OCI-LY1 (cell line): Measurements from ENCODE around the gene RNF11.

Experiments used
- H2AFZ ChIP-seq: fragments of 200-600 bp; sonication (generic), shearing (Covaris generic); 2 replicates; pipeline ENCODE4 v1.6.0; 2014; ENCODE audit warnings: antibody characterized with exemption, mild to moderate bottlenecking, low read length
- H3F3A ChIP-seq: fragments of 200-600 bp; sonication (generic), shearing (Covaris generic); 2 replicates; pipeline ENCODE4 v1.6.0; 2014; ENCODE audit warnings: mild to moderate bottlenecking, antibody characterized with exemption, low read length, moderate library complexity; ENCODE audit not compliant: insufficient read depth
- H3K27ac ChIP-seq: fragments of 200-600 bp; sonication (generic); 2 replicates; pipeline ENCODE4 v1.5.1; 2014; ENCODE audit warnings: low read length, mixed run types, mild to moderate bottlenecking, low read depth; ENCODE audit not compliant: poor library complexity, severe bottlenecking
- H3K27me3 ChIP-seq: fragments of 200-600 bp; sonication (generic); 2 replicates; pipeline ENCODE4 v1.6.0; 2014; ENCODE audit warnings: antibody characterized with exemption, mild to moderate bottlenecking, low read length, moderate library complexity; ENCODE audit not compliant: insufficient read depth
- H3K36me3 ChIP-seq: fragments of 200-600 bp; sonication (generic); 2 replicates; pipeline ENCODE4 v1.6.1; 2014; ENCODE audit warnings: mild to moderate bottlenecking, antibody characterized with exemption, low read length, moderate library complexity, mixed read lengths; ENCODE audit not compliant: insufficient read depth
- H3K4me1 ChIP-seq: fragments of 200-600 bp; sonication (generic); 2 replicates; pipeline ENCODE4 v1.5.1; 2014; ENCODE audit warnings: mild to moderate bottlenecking, low read length, moderate library complexity; ENCODE audit not compliant: insufficient read depth, severe bottlenecking
- H3K4me2 ChIP-seq: fragments of 200-600 bp; sonication (generic), shearing (Covaris generic); 2 replicates; pipeline ENCODE4 v1.6.1; 2014; ENCODE audit warnings: low read length
- H3K4me3 ChIP-seq: fragments of 200-600 bp; sonication (generic); 2 replicates; pipeline ENCODE4 v1.5.1; 2014; ENCODE audit warnings: low read length, low read depth, mild to moderate bottlenecking, mixed read lengths; ENCODE audit not compliant: poor library complexity, severe bottlenecking
- H3K79me2 ChIP-seq: fragments of 200-600 bp; shearing (Covaris generic); 2 replicates; pipeline ENCODE4 v1.6.1; 2016; ENCODE audit warnings: mixed run types, low read length, mixed read lengths; ENCODE audit not compliant: insufficient read depth
- H3K9ac ChIP-seq: fragments of 200-600 bp; sonication (generic), shearing (Covaris generic); 2 replicates; pipeline ENCODE4 v1.6.1; 2014; ENCODE audit warnings: mild to moderate bottlenecking, low read length, mixed read lengths
- H3K9me2 ChIP-seq: fragments of 200-600 bp; sonication (generic), shearing (Covaris generic); 2 replicates; pipeline ENCODE4 v1.6.1; 2014; ENCODE audit warnings: low read depth, mild to moderate bottlenecking, low read length, mixed read lengths
- H3K9me3 ChIP-seq: fragments of 200-600 bp; shearing (Covaris generic); 2 replicates; pipeline ENCODE4 v1.6.1; 2014; ENCODE audit warnings: low read length, mixed read lengths
- H4K20me1 ChIP-seq: fragments of 200-600 bp; sonication (generic), shearing (Covaris generic); 2 replicates; pipeline ENCODE4 v1.6.0; 2016; ENCODE audit warnings: mild to moderate bottlenecking, low read length; ENCODE audit not compliant: insufficient read depth
- CTCF ChIP-seq: fragments of 200-600 bp; sonication (generic), shearing (Covaris generic); IDR thresholded peaks from 2 replicates; pipeline ENCODE4 v1.5.1; 2017; ENCODE audit warnings: mild to moderate bottlenecking, antibody characterized with exemption, low read length, moderate library complexity, mixed read lengths
- EZH2 ChIP-seq: fragments of 200-600 bp; sonication (generic), shearing (Covaris generic); IDR thresholded peaks from 2 replicates; pipeline ENCODE4 v1.8.0; 2017; ENCODE audit warnings: borderline replicate concordance, mixed run types, mild to moderate bottlenecking, antibody characterized with exemption, low read length, moderate library complexity, mixed read lengths

The RNF11 gene

GRCh38 chr1:51285055-51285454 is 49.0 kb downstream of the RNF11 start:
- Histone ChIP-seq H3K27ac (no peak overlapping the region), H3K36me3 (no peaks in the 10 kb centered on the region), H3K4me3 (no peak overlapping the region), H3K79me2 (no peaks in the 10 kb centered on the region), H3K9me3 (no peaks in the 10 kb centered on the region), H4K20me1 (no peaks in the 10 kb centered on the region), H3K27me3 (peaks cover 7% of the 10 kb centered on the region; the same call in 1 of the 2 replicates), H3K9me2 (no peaks in the 10 kb centered on the region), H3K9ac (no peak overlapping the region), H3F3A (no peaks in the 10 kb centered on the region), H3K4me2 (no peak overlapping the region), H3K4me1 (no peaks in the 10 kb centered on the region), H2AFZ (no peak overlapping the region)
- TF ChIP-seq EZH2: no peak
- no peak for TF ChIP-seq CTCF

- H3K9me2 ChIP-seq: no peaks in the 10 kb centered on the region
- H3K79me2 ChIP-seq: no peaks in the 10 kb centered on the region
- H3K27me3 ChIP-seq: peaks cover 7% of the 10 kb centered on the region; the same call in 1 of the 2 replicates
- TF ChIP-seq EZH2 (no peak), CTCF (no peak)
- H4K20me1 ChIP-seq: no peaks in the 10 kb centered on the region
- H3K9ac ChIP-seq: no peak overlapping the region
- H3K27ac ChIP-seq: no peak overlapping the region
- no peaks in the 10 kb centered on the region for H3K9me3 ChIP-seq
- no peak overlapping the region for H2AFZ ChIP-seq
- H3K4me1 ChIP-seq: no peaks in the 10 kb centered on the region
- H3K4me2 ChIP-seq: no peak overlapping the region
- H3K36me3 ChIP-seq: no peaks in the 10 kb centered on the region
- H3F3A ChIP-seq: no peaks in the 10 kb centered on the region
- H3K4me3 ChIP-seq: no peak overlapping the region
These were observed 51.9 kb downstream of the RNF11 start for GRCh38 chr1:51287966-51288365.

GRCh38 chr1:51288578-51288977 is 52.5 kb downstream of the RNF11 start:
- Histone ChIP-seq H3K9ac (no peak overlapping the region), H3K9me3 (no peaks in the 10 kb centered on the region), H3K79me2 (no peaks in the 10 kb centered on the region), H3K9me2 (no peaks in the 10 kb centered on the region), H3K36me3 (no peaks in the 10 kb centered on the region), H3K4me1 (no peaks in the 10 kb centered on the region), H3K4me3 (no peak overlapping the region), H3K27ac (no peak overlapping the region), H2AFZ (no peak overlapping the region), H3K4me2 (no peak overlapping the region), H4K20me1 (no peaks in the 10 kb centered on the region), H3K27me3 (peaks cover 7% of the 10 kb centered on the region; the same call in 1 of the 2 replicates), H3F3A (no peaks in the 10 kb centered on the region)
- TF ChIP-seq CTCF: no peak
- TF ChIP-seq EZH2: no peak
